Hematopoietic multipotent progenitor cell treated with erythropoietin and hydrocortisone succinate and interleukin-3 and kit ligand, for 4 days (in vitro differentiated cells): ENCODE results near the gene TAX1BP1.

Source experiments
- DNase-seq: peaks from one replicate; pipeline ENCODE4 v3.0.0-alpha.2; 2015

TAX1BP1 gene

DNA sequence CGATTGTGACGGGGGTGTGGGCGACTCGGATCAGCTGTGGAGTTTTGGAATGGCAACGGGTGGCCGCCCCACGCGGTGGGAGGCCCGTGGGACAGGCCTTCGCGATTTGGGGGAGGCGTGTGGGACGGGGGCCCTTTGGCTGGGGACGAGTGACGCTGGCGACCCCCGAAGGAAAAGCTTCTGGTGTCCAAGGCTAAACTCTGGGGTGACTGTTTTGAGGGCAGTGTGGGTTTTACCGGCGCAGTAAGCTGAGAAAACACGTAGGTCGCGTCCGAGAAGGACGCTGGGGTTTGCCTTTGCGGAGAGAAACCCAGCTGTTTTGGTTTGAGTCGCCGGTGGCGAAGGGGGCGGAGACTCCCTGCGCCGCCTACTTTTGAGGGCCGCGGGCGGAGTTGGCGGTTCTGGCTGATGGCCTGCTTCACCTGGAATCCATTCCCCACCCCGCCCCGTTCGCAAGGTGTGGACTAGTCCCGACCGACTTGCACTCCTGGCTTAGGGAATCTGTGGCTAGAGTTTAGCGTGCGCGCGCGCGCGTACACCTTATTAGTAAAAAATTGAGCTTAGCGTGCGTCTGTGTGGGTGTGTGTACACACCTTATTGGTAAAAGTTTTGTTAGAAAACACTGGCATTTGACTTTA, 606 bp downstream of the TAX1BP1 start:
- peak; percentile 91 for DNase-seq

DNA sequence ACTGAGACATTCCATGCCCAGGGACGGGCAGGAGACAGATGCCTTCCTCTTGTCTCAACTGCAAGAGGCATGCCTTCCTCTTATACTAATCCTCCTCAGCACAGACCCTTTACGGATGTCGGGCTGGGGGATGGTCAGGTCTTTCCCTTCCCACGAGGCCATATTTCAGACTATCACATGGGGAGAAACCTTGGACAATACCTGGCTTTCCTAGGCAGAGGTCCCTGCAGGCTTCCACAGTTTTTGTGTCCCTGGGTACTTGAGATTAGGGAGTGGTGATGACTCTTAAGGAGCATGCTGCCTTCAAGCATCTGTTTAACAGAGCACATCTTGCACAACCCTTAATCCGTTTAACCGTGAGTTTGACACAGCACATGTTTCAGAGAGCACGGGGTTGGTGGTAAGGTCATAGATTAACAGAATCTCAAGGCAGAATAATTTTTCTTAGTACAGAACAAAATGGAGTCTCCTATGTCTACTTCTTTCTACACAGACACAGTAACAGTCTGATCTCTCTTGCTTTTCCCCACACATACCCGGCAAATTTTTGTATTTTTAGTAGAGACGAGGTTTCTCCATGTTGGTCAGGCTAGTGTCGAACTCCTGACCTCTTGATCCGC, 2.2 kb downstream of the TAX1BP1 start:
- peak; percentile 47 for DNase-seq

GRCh38 chr7:27745064-27745583, 5.2 kb downstream of the TAX1BP1 start:
- peak; percentile 72 for DNase-seq

DNA sequence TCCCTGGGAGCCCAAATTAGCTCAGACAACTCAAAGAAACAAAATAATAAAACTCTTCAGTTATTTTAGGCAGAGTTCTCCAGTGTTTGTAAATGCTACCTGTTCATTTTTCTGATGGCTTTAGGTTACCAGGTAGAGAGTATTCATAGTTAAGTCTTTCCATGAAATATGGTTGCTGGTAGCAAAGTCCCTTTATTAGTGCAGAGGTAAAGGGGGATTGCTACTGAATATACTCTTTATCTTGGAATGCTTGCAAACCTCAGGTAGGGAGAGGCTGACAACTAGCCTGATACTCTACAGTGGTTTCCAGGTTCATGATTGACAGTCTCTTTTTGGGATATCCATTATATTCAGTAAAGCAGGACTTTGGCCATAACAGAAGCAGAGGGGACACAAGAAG, 6.5 kb downstream of the TAX1BP1 start:
- DNase-seq: no peak

DNA sequence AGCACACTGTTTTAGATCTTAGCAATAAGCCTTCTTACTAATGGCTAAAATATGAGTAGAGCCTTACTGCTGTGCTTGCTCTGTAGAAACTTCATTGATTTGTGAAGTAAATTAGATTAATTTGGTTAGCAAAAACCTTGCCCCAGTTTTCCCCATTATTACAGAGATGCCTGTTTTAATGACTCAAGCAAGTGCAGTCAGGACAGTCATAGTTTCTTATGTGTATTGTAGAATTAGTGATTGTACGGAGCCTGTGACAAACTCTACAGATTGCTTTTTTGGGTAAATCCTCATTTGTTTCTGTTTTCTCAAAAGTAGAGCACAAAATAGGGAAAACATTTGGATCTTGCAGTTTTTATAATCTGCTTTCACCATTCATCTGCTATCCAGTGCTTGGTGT, 7.0 kb downstream of the TAX1BP1 start:
- no peak for DNase-seq

GRCh38 chr7:27747589-27748368, 7.8 kb downstream of the TAX1BP1 start:
- no peak for DNase-seq

DNA sequence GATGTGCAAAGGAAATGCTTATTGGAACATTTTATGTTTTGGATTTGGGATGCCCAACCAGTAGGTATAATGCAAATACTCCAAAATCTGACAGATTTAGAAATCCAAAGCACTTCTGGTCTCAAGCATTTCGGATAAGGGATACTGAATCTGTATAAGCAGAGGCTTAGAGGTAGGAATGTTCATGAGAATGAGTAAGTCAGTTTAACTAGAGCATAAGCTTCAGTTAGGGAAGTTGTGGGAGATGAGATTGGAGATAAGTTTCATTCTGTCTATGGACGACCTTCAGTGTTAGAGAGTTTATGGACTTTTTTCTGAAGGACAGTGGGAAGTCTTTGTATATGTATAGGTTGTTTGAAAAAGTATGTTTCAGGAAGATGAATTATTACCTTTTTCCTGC, 10.4 kb downstream of the TAX1BP1 start:
- DNase-seq: peak; percentile 56

- no peak for DNase-seq
Measured at GRCh38 chr7:27751888-27752660, 12.1 kb downstream of the TAX1BP1 start.

GRCh38 chr7:27753863-27754262, 13.9 kb downstream of the TAX1BP1 start:
- no peak for DNase-seq

GRCh38 chr7:27756298-27756697, 16.3 kb downstream of the TAX1BP1 start:
- no peak for DNase-seq

- DNase-seq: no peak
Measured at GRCh38 chr7:27759491-27759890, 19.5 kb downstream of the TAX1BP1 start.

DNA sequence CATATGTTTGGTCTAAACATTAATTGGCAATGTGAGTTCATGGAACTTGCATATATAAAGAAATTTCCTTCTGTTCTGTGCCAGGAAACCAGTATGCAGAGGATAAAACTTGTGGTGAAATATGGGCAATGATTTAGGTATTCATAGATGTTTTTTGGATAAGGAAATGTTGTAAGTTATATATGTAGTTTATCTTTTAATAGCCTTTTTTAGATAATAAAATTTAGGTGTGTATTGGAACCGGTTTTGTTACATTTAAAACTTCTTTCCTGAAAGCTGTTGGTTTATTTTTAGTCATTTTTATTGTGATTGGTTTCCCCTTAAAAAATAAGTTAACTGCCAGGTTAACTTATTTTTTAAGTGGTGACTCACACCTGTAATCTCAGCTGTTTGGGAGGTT, 22.1 kb downstream of the TAX1BP1 start:
- DNase-seq: no peak

GRCh38 chr7:27763983-27764508, 24.1 kb downstream of the TAX1BP1 start:
- DNase-seq: peak; percentile 57

DNA sequence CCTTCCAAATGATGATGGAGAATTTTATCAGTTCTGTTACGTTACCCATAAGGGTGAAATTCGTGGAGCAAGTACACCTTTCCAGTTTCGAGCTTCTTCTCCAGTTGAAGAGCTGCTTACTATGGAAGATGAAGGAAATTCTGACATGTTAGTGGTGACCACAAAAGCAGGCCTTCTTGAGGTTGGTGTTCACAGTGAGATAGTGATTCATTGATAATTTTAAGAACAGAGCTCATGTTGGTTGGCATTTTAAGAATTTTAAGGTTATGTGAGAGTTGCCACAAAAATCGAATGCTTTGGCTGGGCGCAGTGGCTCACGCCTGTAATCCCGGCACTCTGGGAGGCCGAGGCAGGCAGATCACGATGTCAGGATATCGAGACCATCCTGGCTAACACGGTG, 25.9 kb downstream of the TAX1BP1 start:
- DNase-seq: peak; percentile 54

- DNase-seq: peak; percentile 49
Measured at GRCh38 chr7:27767374-27767773, 27.4 kb downstream of the TAX1BP1 start.

GRCh38 chr7:27771111-27771510, 31.1 kb downstream of the TAX1BP1 start:
- no peak for DNase-seq

DNA sequence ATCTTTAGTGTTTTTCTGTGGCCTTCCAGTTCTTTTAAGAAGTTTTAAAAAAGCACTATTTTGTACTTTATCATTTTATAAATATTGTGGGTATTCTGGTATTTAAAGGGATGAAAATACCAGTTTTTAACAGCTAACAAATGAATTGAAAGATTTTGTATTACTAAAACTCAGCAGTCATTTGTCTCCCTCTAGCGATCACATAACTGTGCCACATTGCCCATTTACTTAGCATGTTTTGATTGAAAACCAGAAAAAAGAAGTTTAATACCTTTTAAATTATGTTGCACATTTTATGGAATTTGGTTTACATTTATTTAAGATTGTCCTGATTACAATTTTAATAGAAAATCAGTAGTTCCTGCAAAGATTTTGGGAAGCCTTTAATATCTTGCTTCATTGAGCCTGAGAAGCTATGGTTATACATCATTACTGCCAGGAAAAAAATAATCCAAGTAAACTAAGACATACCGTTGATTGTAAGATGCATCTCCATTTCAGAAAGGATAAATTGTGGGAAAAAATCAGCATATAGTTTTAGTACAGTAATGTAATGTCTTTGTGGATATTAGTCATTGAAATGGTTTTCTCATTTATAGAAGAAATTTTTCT, 34.9 kb downstream of the TAX1BP1 start:
- DNase-seq: peak; percentile 72

DNA sequence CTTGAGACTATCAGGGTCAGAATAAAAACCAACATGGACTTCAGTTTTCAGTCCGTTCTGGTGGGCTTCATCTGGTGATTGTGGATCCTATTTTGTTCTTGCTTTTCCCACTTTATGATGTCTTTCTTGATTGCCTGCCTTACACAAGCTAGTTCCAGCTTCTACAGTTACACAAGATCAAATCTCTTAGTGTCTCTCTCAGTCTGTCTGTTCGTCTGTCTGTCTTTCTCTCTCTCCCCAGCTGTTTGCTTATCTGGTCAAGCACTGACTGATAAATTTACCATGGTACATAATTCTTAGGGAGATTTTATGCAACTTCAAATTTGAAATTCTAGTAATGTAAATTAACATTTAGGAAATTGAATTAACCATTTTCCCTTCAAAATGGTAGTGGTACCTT, 35.8 kb downstream of the TAX1BP1 start:
- peak; percentile 55 for DNase-seq

GRCh38 chr7:27777662-27778061, 37.7 kb downstream of the TAX1BP1 start:
- DNase-seq: no peak

DNA sequence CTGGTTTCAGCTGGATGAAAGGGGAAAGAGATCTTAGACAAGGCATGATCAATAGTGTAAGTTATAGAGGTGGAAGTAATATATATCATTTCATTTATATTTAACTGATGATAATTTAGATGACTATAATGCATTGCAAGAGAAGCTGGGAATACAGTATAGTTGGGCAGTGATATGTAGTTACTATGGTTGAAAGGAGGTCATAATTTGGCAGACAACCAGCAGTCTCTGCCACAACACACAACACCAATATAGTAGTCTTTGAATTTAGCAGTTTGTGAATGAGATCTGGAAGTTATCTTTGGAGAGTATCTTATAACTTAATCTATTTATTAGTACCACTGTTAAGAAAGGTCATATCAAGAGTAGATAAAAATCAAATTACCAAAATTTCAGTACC, 39.9 kb downstream of the TAX1BP1 start:
- no peak for DNase-seq

DNA sequence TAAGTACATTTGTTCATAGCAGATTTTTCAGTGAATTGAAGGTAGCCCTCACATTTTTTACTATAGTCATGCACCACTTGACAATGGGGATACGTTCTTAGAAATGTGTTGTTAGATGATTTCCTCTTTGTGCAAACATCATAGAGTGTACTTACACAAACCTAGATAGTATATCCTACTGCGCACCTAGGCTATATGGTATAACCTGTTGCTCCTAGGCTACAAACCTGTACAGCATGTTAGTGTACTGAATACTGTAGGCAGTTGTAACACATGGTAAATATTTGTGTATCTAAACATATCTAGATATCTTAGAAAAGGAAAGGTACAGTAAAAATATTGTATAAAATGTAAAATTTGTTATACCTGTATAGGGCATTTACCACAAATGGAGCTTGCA, 41.2 kb downstream of the TAX1BP1 start:
- DNase-seq: no peak

DNA sequence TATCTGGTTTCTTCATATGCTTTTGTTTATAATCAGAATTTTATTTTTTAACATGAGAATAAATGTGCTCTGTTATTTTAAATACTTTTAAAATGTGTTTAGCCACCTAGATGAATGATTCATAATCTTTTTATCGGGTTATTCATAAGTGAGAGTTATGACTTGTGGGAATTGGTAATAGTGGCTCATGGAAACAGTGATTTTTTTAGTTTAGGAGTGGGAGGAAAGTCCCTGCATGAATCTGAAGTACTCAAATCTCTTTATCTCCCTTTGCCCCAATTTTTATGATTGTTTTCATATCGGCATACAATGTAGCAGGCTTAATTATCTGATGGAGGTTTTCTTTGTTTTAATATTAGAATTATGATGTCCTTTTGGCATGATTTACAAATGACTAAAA, 42.9 kb downstream of the TAX1BP1 start:
- no peak for DNase-seq
